HepG2 (cell line): ENCODE results near the gene RBCK1. TPM values are rescaled to one million over a fixed set of nuclear protein-coding genes. Genes with fewer than 3 reads are reported as not detected.

ENCODE experiments used
- ATAC-seq: fragments of 200-7000 bp; cut with Tn5 transposase; 3 replicates; pipeline ENCODE4 v1.9.1; 2020; ENCODE audit warnings: mild to moderate bottlenecking, moderate library complexity
- BruUV-seq: library from RNA; stranded (reverse); fragments of 400-500 nt; replicated peaks from 2 replicates; lab custom pipeline; 2021; lab: Mats Ljungman, UMichigan
- CTCF ChIA-PET: fragments of 300-600 bp; formaldehyde crosslinking; extraction: SDS; loops from one replicate; lab custom pipeline; 2021; ENCODE audit warnings: low total read pairs, inconsistent platforms, low intra/inter-chr PET ratio; lab: Yijun Ruan, JAX
- POLR2A ChIA-PET: fragments of 350-600 bp; sonication (Branson Sonifier 250); formaldehyde crosslinking; loops from one replicate; lab custom pipeline; 2020; ENCODE audit warnings: antibody characterized with exemption, inconsistent platforms; lab: Yijun Ruan, JAX
- DNase-seq: peaks from one replicate; pipeline ENCODE4 v3.0.0-alpha.2; 2015; ENCODE audit warnings: low spot score
- FAIRE-seq: peaks from 3 replicates; lab custom pipeline; 2011; peaks lifted over from hg19 to GRCh38; lab: Jason Lieb, UNC
- H2AFZ ChIP-seq: one replicate; pipeline ENCODE4 v1.6.1; 2011; ENCODE audit warnings: low read length, inconsistent platforms
- H3K27ac ChIP-seq: fragments of 300-600 bp; 3 replicates; pipeline ENCODE4 v1.8.0; 2011; ENCODE audit warnings: mixed run types, mild to moderate bottlenecking, mixed read lengths, low read length, inconsistent platforms; ENCODE audit not compliant: insufficient read depth; ENCODE audit errors: extremely low read length
- H3K27me3 ChIP-seq, 2 experiments: fragments of 200-600 bp in 1 of 2; 2 replicates in 1 of 2; 3 replicates in 1 of 2; pipeline versions ENCODE4 v1.6.0 to v1.8.0; 2011; ENCODE audit warnings: low read length in 2 of 2, mild to moderate bottlenecking in 2 of 2, moderate library complexity in 2 of 2, inconsistent platforms in 1 of 2; ENCODE audit not compliant: insufficient read depth in 2 of 2, control insufficient read depth in 1 of 2
- H3K36me3 ChIP-seq, 2 experiments: fragments of 200-600 bp in 1 of 2; replicated peaks in 1 of 2; 2 replicates in 1 of 2; 3 replicates in 1 of 2; pipeline versions ENCODE4 v1.5.1 to v1.8.0; 2011; ENCODE audit warnings: low read length in 2 of 2, inconsistent platforms in 1 of 2; ENCODE audit not compliant: insufficient read depth in 2 of 2, control insufficient read depth in 1 of 2
- H3K4me1 ChIP-seq: 2 replicates; pipeline ENCODE4 v1.5.1; 2012; ENCODE audit warnings: low read length, inconsistent platforms; ENCODE audit not compliant: insufficient read depth
- H3K4me2 ChIP-seq: 2 replicates; pipeline ENCODE4 v1.6.0; 2011; ENCODE audit warnings: low read depth, low read length, inconsistent platforms
- H3K4me3 ChIP-seq, 3 experiments: fragments of 200-600 bp in 1 of 3; sonication (generic), shearing (Covaris generic) in 1 of 3; replicated peaks in 1 of 3; 2 replicates each; pipeline ENCODE4 v1.5.1; 2011 to 2016; ENCODE audit warnings: low read length in 3 of 3, inconsistent platforms in 2 of 3, low read depth in 2 of 3, mild to moderate bottlenecking in 2 of 3, control low read depth in 1 of 3, mixed read lengths in 1 of 3; ENCODE audit not compliant: insufficient read depth in 1 of 3
- H3K79me2 ChIP-seq: one replicate; pipeline ENCODE4 v1.6.1; 2011; ENCODE audit warnings: low read length, inconsistent platforms; ENCODE audit not compliant: insufficient read depth
- H3K9ac ChIP-seq: 2 replicates; pipeline ENCODE4 v1.6.0; 2011; ENCODE audit warnings: mild to moderate bottlenecking, low read depth, low read length, inconsistent platforms; ENCODE audit not compliant: insufficient read depth
- H3K9me3 ChIP-seq: 2 replicates; pipeline ENCODE4 v1.5.1; 2012; ENCODE audit warnings: mild to moderate bottlenecking, low read length
- H4K20me1 ChIP-seq: 2 replicates; pipeline ENCODE4 v1.6.0; 2011; ENCODE audit warnings: inconsistent platforms, mild to moderate bottlenecking, low read length, moderate library complexity; ENCODE audit not compliant: insufficient read depth
- AGO1 ChIP-seq: fragments of 200-400 bp; formaldehyde crosslinking; IDR thresholded peaks from 2 replicates; pipeline ENCODE4 v1.6.1; 2017; ENCODE audit warnings: mild to moderate bottlenecking, low read depth, low read length, moderate library complexity; ENCODE audit not compliant: poor library complexity, severe bottlenecking
- ATF4 ChIP-seq, 2 experiments: fragments of 450-650 bp in 1 of 2; sonication (generic) in 1 of 2; formaldehyde crosslinking; IDR thresholded peaks; 2 replicates each; pipeline versions ENCODE4 v1.5.0 to v1.8.0; 2020 to 2022; ENCODE audit warnings: mild to moderate bottlenecking in 1 of 2, missing genetic modification reagents in 1 of 2
- CENPT ChIP-seq: sonication (generic); formaldehyde crosslinking; IDR thresholded peaks from 2 replicates; pipeline ENCODE4 v1.8.0; 2022; ENCODE audit warnings: low read depth, mild to moderate bottlenecking, moderate library complexity, missing genetic modification reagents
- FOSL2 ChIP-seq: sonication (generic); formaldehyde crosslinking; IDR thresholded peaks from 2 replicates; pipeline ENCODE4 v1.4.0; 2020; ENCODE audit warnings: missing genetic modification reagents
- IRF2 ChIP-seq: IDR thresholded peaks from 2 replicates; pipeline ENCODE4 v1.6.1; 2018; ENCODE audit warnings: missing genetic modification reagents, missing compliant biosample characterization
- KDM5A ChIP-seq: fragments of 200-600 bp; sonication (generic); IDR thresholded peaks from 2 replicates; pipeline ENCODE4 v1.7.0; 2018; ENCODE audit warnings: antibody characterized with exemption, mild to moderate bottlenecking, low read length, borderline replicate concordance
- RXRA ChIP-seq: sonication (generic); formaldehyde crosslinking; IDR thresholded peaks from 2 replicates; pipeline ENCODE4 v1.5.1; 2020; ENCODE audit warnings: missing genetic modification reagents
- SOX6 ChIP-seq, 2 experiments: fragments of 450-650 bp in 1 of 2; sonication (generic) in 1 of 2; formaldehyde crosslinking in 1 of 2; IDR thresholded peaks; 2 replicates each; pipeline versions ENCODE4 v1.4.0 to v1.6.1; 2017 to 2020; ENCODE audit warnings: antibody characterized with exemption in 1 of 2, mild to moderate bottlenecking in 1 of 2, missing genetic modification reagents in 1 of 2
- SSRP1 ChIP-seq: IDR thresholded peaks from 2 replicates; pipeline ENCODE4 v1.6.1; 2016; ENCODE audit warnings: control low read depth
- ZBTB33 ChIP-seq: sonication (generic); formaldehyde crosslinking; IDR thresholded peaks from 2 replicates; pipeline ENCODE4 v1.4.0; 2020; ENCODE audit warnings: missing genetic modification reagents
- ZBTB34 ChIP-seq: sonication (generic); formaldehyde crosslinking; IDR thresholded peaks from 2 replicates; pipeline ENCODE4 v1.8.0; 2022; ENCODE audit warnings: mild to moderate bottlenecking, missing genetic modification reagents
- ZC3H13 ChIP-seq: sonication (generic); formaldehyde crosslinking; IDR thresholded peaks from 2 replicates; pipeline ENCODE4 v1.8.1; 2023; ENCODE audit warnings: mild to moderate bottlenecking, missing genetic modification reagents, moderate library complexity
- ZC3H4 ChIP-seq: sonication (generic); formaldehyde crosslinking; IDR thresholded peaks from 2 replicates; pipeline ENCODE4 v1.4.0; 2020; ENCODE audit warnings: missing genetic modification reagents, borderline replicate concordance
- ZNF598 ChIP-seq: sonication (generic); formaldehyde crosslinking; IDR thresholded peaks from 2 replicates; pipeline ENCODE4 v1.5.1; 2020; ENCODE audit warnings: mild to moderate bottlenecking, missing genetic modification reagents, borderline replicate concordance
- ZNF605 ChIP-seq: sonication (generic); formaldehyde crosslinking; IDR thresholded peaks from 2 replicates; pipeline ENCODE4 v1.8.0; 2022; ENCODE audit warnings: mild to moderate bottlenecking, missing genetic modification reagents
- ZNF614 ChIP-seq: IDR thresholded peaks from 2 replicates; pipeline ENCODE4 v1.6.1; 2018; ENCODE audit warnings: missing biosample characterization, missing genetic modification reagents, inconsistent platforms, borderline replicate concordance
- ZNF737 ChIP-seq: sonication (generic); formaldehyde crosslinking; IDR thresholded peaks from 2 replicates; pipeline ENCODE4 v1.5.0; 2020; ENCODE audit warnings: missing genetic modification reagents, mild to moderate bottlenecking, borderline replicate concordance
- ZSCAN21 ChIP-seq: sonication (generic); formaldehyde crosslinking; IDR thresholded peaks from 2 replicates; pipeline ENCODE4 v1.8.0; 2022; ENCODE audit warnings: mild to moderate bottlenecking, missing genetic modification reagents, moderate library complexity, borderline replicate concordance
- WGBS: methylation state at CpG from one replicate; pipeline ENCODE4 v1.1.6; 2017; ENCODE audit warnings: low lambda C conversion rate; 5-methylcytosine and 5-hydroxymethylcytosine counted together
- in situ Hi-C: cut with HindIII; loops from 2 replicates; pipeline ENCODE4 v1.10.0; 2017; ENCODE audit warnings: low pct_unique_long_range_greater_than_20kb; ENCODE audit not compliant: extremely low pct_ligation_motif_present
- intact Hi-C: fragments of 100-400 bp; cut with micrococcal nuclease; formaldehyde crosslinking; loops from one replicate; pipeline ENCODE4 v1.10.0; 2022; ENCODE audit not compliant: unreplicated experiment
- polyA plus RNA-seq, 8 experiments: library from polyadenylated mRNA; depleted of rRNA in 3 of 8; stranded (reverse) in 7 of 8; unstranded in 1 of 8; fragments of >200 nt; fragmentation: Illumina TruSeq in 4 of 8; extraction: Trizol in 4 of 8; gene quantifications; 2 replicates each; pipeline versions ENCODE4 v1.2.1 to v1.2.3, GENCODE V29; 2011 to 2016; ENCODE audit warnings: low read depth in 4 of 8, missing spikeins in 1 of 8, mixed read lengths in 1 of 8; ENCODE audit not compliant: insufficient read depth in 1 of 8
- total RNA-seq, 5 experiments: library from RNA; depleted of rRNA; stranded (reverse); fragments of >200 nt; fragmentation: Illumina TruSeq; extraction: Trizol; gene quantifications; 2 replicates each; pipeline ENCODE4 v1.2.3, GENCODE V29; 2016; ENCODE audit warnings: low read depth in 1 of 5

Gene RBCK1
- total and polyA plus RNA-seq, 2 of the 13 experiments (the other 11 are each of a cell fraction or from before 2014, with no cell fraction given), result 149 to 215 TPM

GRCh38 chr20:434661-435419, 26.7 kb downstream of the RBCK1 start:
- Histone ChIP-seq H3K4me2 (no peak overlapping the region), H3K4me1 (0 out of 2 replicates have a peak, but pooled peaks cover 7% of the 10 kb centered on the region), H3K4me3 (no peak overlapping the region), H4K20me1 (no peaks in the 10 kb centered on the region), H3K79me2 (no peaks in the 10 kb centered on the region), H2AFZ (no peak overlapping the region), H3K27me3 (no peaks in the 10 kb centered on the region), H3K9me3 (no peaks in the 10 kb centered on the region), H3K36me3 (peaks cover 47 to 63% of the 10 kb centered on the region in 2 experiments), H3K9ac (no peak overlapping the region), H3K27ac (no peak overlapping the region)
- CTCF ChIA-PET, result no interaction called here
- 93% methylated on average over 15 of the region's 16 CpGs for WGBS
- in situ Hi-C loops (loop anchor here (5.0 kb wide), 1 partner anchor 83 kb away; no protein-coding TSS in a partner anchor), intact Hi-C loops (no loop called here)
- POLR2A ChIA-PET, result interaction anchor here (0.8 to 5.7 kb wide), 6 partner anchors 27 to 87 kb away, joined by 3 to 61 read pairs (median 4); partner anchors contain the start of gene RBCK1
- peak; percentile 1; the same call in 2 of the 3 replicates for ATAC-seq
- no TSS peak for BruUV-seq
- no peak for DNase-seq
- no peak for FAIRE-seq
- TF ChIP-seq ZSCAN21, result peak; percentile 57; the same call in 1 of the 2 replicates
- 0 out of 2 replicates have a peak, but pooled peaks have one; percentile 11 for TF ChIP-seq FOSL2 (CRISPR knock-in tag)
- no peak for TF ChIP-seq KDM5A
- no peak for TF ChIP-seq ZNF737 (CRISPR knock-in tag)
- TF ChIP-seq IRF2 (CRISPR knock-in tag), result 0 out of 2 replicates have a peak, but pooled peaks have one; percentile 25
- TF ChIP-seq SOX6 (IDR thresholded peaks at IDR 0.05), result no peak
- 0 out of 2 replicates have a peak, but pooled peaks have one; percentile 18 for TF ChIP-seq SOX6 (CRISPR knock-in tag; IDR thresholded peaks at IDR 0.05)
- peak; percentile 95 for TF ChIP-seq AGO1
- peak; percentile 94 for TF ChIP-seq ZBTB33 (CRISPR knock-in tag)
- no peak for TF ChIP-seq CENPT (CRISPR knock-in tag)
- peak; percentile 19; the same call in 1 of the 2 replicates for TF ChIP-seq ZNF614 (CRISPR knock-in tag)
- peak; percentile 68; the same call in 1 of the 2 replicates for TF ChIP-seq ZNF598 (CRISPR knock-in tag)
- TF ChIP-seq ZC3H4 (CRISPR knock-in tag), result peak; percentile 88
- TF ChIP-seq ATF4 (CRISPR knock-in tag; IDR thresholded peaks at IDR 0.05), result peak in 1 of 2 experiments; percentile 32; a peak in 1 of 4 replicates
- TF ChIP-seq ZBTB34 (CRISPR knock-in tag), result 0 out of 2 replicates have a peak, but pooled peaks have one; percentile 41
- TF ChIP-seq ZC3H13 (CRISPR knock-in tag), result peak; percentile 84
- TF ChIP-seq RXRA (CRISPR knock-in tag), result 0 out of 2 replicates have a peak, but pooled peaks have one; percentile 12
- peak; percentile 87; the same call in 1 of the 2 replicates for TF ChIP-seq SSRP1 (CRISPR knock-in tag)
- TF ChIP-seq ZNF605 (CRISPR knock-in tag), result 0 out of 2 replicates have a peak, but pooled peaks have one; percentile 21
